ENCODE data around the gene MDK.

- TF ChIP-seq ARNTL (CRISPR knock-in tag; IDR thresholded peaks at IDR 0.05; ENCODE audit: borderline replicate concordance, low read depth) (no peak), ZFP3 (CRISPR knock-in tag; IDR thresholded peaks at IDR 0.05) (no peak), BACH2 (CRISPR knock-in tag; IDR thresholded peaks at IDR 0.05; ENCODE audit: borderline replicate concordance) (no peak), PPARA (CRISPR knock-in tag; IDR thresholded peaks at IDR 0.05; ENCODE audit: borderline replicate concordance) (no peak), RARB (CRISPR knock-in tag; IDR thresholded peaks at IDR 0.05) (no peak), GLIS3 (CRISPR knock-in tag; IDR thresholded peaks at IDR 0.05) (no peak), ZNF70 (CRISPR knock-in tag; IDR thresholded peaks at IDR 0.05) (no peak), CREB5 (CRISPR knock-in tag; IDR thresholded peaks at IDR 0.05; ENCODE audit: low read depth) (no peak), OSR1 (CRISPR knock-in tag; IDR thresholded peaks at IDR 0.05) (no peak), TSHZ2 (CRISPR knock-in tag; IDR thresholded peaks at IDR 0.05) (no peak), ZNF565 (CRISPR knock-in tag; conservative IDR thresholded peaks at IDR 0.05; ENCODE audit: low read depth) (no peak)
- TF ChIP-seq, protein P1, sequence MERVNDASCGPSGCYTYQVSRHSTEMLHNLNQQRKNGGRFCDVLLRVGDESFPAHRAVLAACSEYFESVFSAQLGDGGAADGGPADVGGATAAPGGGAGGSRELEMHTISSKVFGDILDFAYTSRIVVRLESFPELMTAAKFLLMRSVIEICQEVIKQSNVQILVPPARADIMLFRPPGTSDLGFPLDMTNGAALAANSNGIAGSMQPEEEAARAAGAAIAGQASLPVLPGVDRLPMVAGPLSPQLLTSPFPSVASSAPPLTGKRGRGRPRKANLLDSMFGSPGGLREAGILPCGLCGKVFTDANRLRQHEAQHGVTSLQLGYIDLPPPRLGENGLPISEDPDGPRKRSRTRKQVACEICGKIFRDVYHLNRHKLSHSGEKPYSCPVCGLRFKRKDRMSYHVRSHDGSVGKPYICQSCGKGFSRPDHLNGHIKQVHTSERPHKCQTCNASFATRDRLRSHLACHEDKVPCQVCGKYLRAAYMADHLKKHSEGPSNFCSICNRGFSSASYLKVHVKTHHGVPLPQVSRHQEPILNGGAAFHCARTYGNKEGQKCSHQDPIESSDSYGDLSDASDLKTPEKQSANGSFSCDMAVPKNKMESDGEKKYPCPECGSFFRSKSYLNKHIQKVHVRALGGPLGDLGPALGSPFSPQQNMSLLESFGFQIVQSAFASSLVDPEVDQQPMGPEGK (CRISPR knock-in tag; IDR thresholded peaks at IDR 0.05; ENCODE audit: borderline replicate concordance) = no peak
- TF ChIP-seq, protein P2, sequence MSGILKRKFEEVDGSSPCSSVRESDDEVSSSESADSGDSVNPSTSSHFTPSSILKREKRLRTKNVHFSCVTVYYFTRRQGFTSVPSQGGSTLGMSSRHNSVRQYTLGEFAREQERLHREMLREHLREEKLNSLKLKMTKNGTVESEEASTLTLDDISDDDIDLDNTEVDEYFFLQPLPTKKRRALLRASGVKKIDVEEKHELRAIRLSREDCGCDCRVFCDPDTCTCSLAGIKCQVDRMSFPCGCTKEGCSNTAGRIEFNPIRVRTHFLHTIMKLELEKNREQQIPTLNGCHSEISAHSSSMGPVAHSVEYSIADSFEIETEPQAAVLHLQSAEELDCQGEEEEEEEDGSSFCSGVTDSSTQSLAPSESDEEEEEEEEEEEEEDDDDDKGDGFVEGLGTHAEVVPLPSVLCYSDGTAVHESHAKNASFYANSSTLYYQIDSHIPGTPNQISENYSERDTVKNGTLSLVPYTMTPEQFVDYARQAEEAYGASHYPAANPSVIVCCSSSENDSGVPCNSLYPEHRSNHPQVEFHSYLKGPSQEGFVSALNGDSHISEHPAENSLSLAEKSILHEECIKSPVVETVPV (CRISPR knock-in tag; IDR thresholded peaks at IDR 0.05) = no peak
- TF ChIP-seq, protein P3, sequence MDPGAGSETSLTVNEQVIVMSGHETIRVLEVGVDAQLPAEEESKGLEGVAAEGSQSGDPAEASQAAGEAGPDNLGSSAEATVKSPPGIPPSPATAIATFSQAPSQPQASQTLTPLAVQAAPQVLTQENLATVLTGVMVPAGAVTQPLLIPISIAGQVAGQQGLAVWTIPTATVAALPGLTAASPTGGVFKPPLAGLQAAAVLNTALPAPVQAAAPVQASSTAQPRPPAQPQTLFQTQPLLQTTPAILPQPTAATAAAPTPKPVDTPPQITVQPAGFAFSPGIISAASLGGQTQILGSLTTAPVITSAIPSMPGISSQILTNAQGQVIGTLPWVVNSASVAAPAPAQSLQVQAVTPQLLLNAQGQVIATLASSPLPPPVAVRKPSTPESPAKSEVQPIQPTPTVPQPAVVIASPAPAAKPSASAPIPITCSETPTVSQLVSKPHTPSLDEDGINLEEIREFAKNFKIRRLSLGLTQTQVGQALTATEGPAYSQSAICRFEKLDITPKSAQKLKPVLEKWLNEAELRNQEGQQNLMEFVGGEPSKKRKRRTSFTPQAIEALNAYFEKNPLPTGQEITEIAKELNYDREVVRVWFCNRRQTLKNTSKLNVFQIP (CRISPR knock-in tag; IDR thresholded peaks at IDR 0.05; ENCODE audit: borderline replicate concordance, low read depth) = no peak
Measured at GRCh38 chr11:46366260-46366659, 15.2 kb upstream of the MDK start.
